ENCODE results near the gene CPEB1. TPM values are rescaled to one million over a fixed set of nuclear protein-coding genes. Genes with fewer than 3 reads are reported as not detected.

CPEB1 gene
- total and polyA plus RNA-seq, 2 of the 13 experiments (the other 11 are each of a cell fraction or from before 2014, with no cell fraction given), result 0.03 to 0.07 TPM

- TF ChIP-seq SNAPC5 (CRISPR knock-in tag; IDR thresholded peaks at IDR 0.05; ENCODE audit: borderline replicate concordance) (no peak), HNRNPL (IDR thresholded peaks at IDR 0.05; ENCODE audit: low read depth, low read length) (no peak), SATB2 (CRISPR knock-in tag; IDR thresholded peaks at IDR 0.05) (no peak), KDM3A (CRISPR knock-in tag; IDR thresholded peaks at IDR 0.05; ENCODE audit: low read depth) (no peak), ZNF317 (CRISPR knock-in tag; IDR thresholded peaks at IDR 0.05) (no peak), MAX (IDR thresholded peaks at IDR 0.05) (no peak), ZNF543 (CRISPR knock-in tag; IDR thresholded peaks at IDR 0.05) (0 out of 2 replicates have a peak, but pooled peaks have one; percentile 51), ZNF678 (CRISPR knock-in tag; IDR thresholded peaks at IDR 0.05) (no peak), ETS1 (CRISPR knock-in tag; IDR thresholded peaks at IDR 0.05) (no peak), ZNF362 (CRISPR knock-in tag; IDR thresholded peaks at IDR 0.05; ENCODE audit: borderline replicate concordance) (no peak), EEA1 (CRISPR knock-in tag; IDR thresholded peaks at IDR 0.05; ENCODE audit: borderline replicate concordance) (no peak), DNMT3B (CRISPR knock-in tag; conservative IDR thresholded peaks at IDR 0.05) (no peak), MED13 (CRISPR knock-in tag; IDR thresholded peaks at IDR 0.05) (no peak), BORCS8-MEF2B (CRISPR knock-in tag; IDR thresholded peaks at IDR 0.05) (0 out of 2 replicates have a peak, but pooled peaks have one; percentile 42), BCL3 (CRISPR knock-in tag; IDR thresholded peaks at IDR 0.05) (no peak), HNF4A (CRISPR knock-in tag; IDR thresholded peaks at IDR 0.05) (no peak), IKZF4 (CRISPR knock-in tag; IDR thresholded peaks at IDR 0.05; ENCODE audit: borderline replicate concordance, low read depth, not compliant biosample characterization) (no peak), GATAD2A (CRISPR knock-in tag; IDR thresholded peaks at IDR 0.05) (no peak), MYNN (CRISPR knock-in tag; IDR thresholded peaks at IDR 0.05; ENCODE audit: low read depth) (no peak), ARID5B (CRISPR knock-in tag; IDR thresholded peaks at IDR 0.05) (0 out of 2 replicates have a peak, but pooled peaks have one; percentile 14), ADNP (CRISPR knock-in tag; IDR thresholded peaks at IDR 0.05) (no peak)
- TF ChIP-seq, protein P1, sequence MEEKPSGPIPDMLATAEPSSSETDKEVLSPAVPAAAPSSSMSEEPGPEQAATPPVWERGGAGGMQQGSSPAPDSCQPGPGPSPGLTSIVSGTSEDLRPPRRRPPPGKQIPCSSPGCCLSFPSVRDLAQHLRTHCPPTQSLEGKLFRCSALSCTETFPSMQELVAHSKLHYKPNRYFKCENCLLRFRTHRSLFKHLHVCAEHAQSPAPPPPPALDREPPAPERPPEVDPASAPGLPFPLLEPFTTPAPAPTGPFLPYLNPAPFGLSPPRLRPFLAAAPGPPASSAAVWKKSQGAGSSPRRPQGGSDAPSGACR (CRISPR knock-in tag; IDR thresholded peaks at IDR 0.05), result no peak
These were observed 116.4 kb downstream of the CPEB1 start (continued) for GRCh38 chr15:82530606-82531379.

All from HepG2 (cell line).